Cardiac fibroblast (primary cell): ENCODE results near the gene ASCL1.

Source experiments
- DNase-seq, 2 donors: peaks; one replicate each; pipeline versions ENCODE4 v3.0.0 to v3.0.0-alpha.2; 2010; ENCODE audit warnings: low read depth in 2 of 2
- H3K4me3 ChIP-seq, 2 donors: replicated peaks in 1 of 2; 1 replicate in 1 of 2; 2 replicates in 1 of 2; pipeline ENCODE4 v1.5.1; 2011; ENCODE audit warnings: low read depth in 2 of 2, low read length in 2 of 2, mild to moderate bottlenecking in 2 of 2, moderate library complexity in 1 of 2
- TF ChIP-seq, protein P1 (sequence below): IDR thresholded peaks from one replicate; pipeline ENCODE4 v1.5.1; 2011; ENCODE audit warnings: low read depth, mild to moderate bottlenecking, low read length, inconsistent platforms

ASCL1 gene

DNA sequence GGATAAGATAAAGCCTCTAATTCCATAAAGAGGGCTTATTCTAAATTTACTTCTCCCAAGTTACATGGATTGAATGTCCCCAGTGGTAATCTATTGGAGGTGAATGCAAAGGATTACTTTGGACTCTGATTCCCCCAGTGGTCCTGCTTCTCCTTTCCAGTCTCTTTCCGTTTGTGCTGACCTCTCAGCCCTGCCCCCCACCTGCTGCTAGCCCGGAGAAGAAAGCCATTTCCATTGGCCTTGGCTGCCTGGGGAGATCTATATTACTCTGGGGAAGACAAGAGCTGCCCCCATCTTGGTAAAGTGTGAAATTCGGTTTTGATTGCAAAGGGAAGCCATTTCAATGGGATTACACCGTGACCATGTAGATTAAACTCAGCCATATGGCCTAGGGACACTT lies 13.3 kb downstream of the ASCL1 start:
- DNase-seq: no peak
- no peak overlapping the region for H3K4me3 ChIP-seq
- TF ChIP-seq, protein P1, sequence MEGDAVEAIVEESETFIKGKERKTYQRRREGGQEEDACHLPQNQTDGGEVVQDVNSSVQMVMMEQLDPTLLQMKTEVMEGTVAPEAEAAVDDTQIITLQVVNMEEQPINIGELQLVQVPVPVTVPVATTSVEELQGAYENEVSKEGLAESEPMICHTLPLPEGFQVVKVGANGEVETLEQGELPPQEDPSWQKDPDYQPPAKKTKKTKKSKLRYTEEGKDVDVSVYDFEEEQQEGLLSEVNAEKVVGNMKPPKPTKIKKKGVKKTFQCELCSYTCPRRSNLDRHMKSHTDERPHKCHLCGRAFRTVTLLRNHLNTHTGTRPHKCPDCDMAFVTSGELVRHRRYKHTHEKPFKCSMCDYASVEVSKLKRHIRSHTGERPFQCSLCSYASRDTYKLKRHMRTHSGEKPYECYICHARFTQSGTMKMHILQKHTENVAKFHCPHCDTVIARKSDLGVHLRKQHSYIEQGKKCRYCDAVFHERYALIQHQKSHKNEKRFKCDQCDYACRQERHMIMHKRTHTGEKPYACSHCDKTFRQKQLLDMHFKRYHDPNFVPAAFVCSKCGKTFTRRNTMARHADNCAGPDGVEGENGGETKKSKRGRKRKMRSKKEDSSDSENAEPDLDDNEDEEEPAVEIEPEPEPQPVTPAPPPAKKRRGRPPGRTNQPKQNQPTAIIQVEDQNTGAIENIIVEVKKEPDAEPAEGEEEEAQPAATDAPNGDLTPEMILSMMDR: no peak

DNA sequence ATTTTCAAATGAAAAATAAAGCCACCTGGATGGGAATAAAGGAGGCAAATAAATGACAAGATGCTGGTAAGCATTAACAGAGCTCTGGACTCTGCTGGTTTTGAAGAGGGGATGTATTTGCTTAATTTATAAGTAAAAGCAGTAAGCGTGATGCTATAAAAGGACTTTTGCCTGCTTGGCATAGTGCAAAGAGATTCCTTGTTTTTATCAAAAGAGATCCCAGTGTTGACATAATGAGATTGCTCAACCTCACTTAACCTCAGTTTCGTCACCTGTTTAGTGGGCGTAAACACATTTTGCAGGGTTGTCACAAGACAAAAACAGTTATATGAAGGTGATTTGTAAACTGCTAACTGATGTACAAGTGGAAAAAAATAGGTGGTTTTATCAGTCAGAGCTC lies 13.8 kb downstream of the ASCL1 start:
- DNase-seq: no peak
- no peak overlapping the region for H3K4me3 ChIP-seq
- TF ChIP-seq, protein P1: no peak

DNA sequence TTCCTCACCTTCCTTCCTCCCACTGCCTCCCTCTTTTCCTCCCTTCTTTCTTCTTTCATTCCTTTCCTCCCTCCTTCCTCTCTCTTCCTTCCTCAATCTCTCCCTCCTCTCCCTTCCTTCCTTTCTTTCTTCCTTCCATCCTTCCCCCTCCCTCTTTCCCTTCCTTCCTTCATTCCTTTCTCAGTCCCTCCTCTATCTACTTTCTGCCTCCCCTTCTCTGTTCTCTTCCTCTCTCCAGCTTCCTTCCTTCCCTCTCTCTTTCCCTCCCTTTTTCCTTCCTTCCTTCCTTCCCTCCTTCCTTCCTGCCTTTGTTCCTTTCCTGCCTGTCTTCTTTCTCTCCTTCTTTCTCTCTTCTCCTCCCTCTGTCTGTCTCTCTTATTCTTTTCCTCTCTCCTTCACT lies 16.1 kb downstream of the ASCL1 start:
- no peak for DNase-seq
- TF ChIP-seq, protein P1: no peak
- H3K4me3 ChIP-seq: no peak overlapping the region

DNA sequence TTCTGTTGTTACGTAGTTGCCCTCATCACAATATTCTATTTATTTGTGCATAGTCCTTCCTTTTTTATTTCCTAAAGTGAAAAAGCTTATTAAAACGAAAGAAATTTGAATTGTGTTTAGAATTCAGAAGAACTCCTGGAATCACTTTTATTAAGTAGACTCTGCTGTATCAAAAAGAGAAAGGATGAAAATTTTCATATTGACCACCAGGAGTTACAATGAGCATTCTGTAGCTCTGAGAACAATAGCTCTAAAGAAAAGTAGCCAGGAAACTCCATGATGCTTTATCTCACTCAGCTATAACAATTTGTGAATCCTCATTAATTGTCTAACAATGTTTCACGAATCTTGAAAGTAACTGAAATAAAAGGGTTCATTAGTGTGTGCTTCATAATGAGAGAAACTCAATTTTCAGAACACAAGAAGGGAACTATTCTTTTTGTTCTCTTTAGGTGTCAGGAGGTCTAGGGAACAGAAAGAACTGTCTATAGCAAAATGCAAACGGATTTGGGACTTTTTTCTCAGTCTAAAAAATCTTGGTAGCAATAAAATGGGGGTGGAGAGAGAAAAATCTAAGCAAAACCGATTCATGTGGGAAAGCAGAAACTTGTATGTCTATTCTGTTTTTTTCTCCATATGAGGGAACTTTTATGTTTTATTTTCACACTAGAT lies 19.3 kb downstream of the ASCL1 start:
- DNase-seq: no peak
- H3K4me3 ChIP-seq: no peak overlapping the region
- TF ChIP-seq, protein P1: no peak

DNA sequence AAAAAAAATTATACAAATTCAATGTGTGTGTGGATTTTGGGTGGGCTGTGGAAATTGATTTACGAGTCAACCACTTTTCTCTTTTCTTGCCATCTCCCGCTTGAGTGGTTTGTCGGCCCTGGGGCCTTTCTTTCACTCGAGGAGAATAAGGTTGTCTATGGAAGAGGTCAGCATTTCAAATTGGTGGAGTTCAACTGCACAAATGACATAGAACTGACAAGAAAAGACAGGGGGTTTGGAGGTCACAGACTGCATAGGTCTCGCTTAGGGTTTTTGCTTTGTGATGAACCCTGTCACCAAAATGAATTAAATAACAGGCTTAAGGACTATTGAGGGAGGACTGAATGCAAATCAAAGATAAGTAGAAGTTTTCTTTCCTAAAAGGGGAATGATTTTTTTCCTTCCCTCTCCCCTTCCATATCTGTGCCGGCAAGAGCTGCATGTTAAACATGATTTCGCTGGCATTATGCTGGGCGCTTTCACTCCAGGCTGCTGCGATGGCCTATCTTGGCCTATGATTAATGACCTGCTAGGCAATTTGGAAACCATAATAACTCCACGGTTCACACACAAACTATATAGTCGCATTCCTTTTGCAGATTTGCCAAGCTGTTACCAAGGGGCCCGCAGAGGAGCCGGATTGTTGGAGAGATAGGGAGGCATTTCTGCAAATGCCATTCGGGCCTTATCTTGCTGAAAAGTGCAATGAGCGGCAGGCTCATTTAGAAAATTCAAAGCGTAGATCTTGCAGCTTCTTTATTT lies 20.7 kb downstream of the ASCL1 start:
- no peak overlapping the region for H3K4me3 ChIP-seq
- DNase-seq: no peak
- TF ChIP-seq, protein P1: no peak

DNA sequence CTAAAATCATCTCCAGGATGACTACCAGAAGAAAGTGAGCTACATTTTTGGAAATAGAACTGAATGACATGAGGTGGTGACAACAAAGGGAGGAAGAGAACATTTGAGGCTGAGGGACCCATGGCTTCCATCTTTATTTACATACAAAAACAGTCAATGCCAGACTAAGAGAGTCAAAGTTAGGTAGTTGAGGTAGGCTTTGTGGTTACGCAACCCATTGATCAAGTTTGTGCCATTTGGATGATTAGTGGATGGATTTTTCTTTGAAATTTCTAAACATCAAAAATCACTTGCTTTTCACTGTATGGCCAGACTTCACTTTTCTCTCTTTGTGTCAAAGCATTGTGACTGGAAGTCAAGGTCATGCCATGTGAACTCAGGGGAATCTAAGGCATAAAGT lies 22.9 kb downstream of the ASCL1 start:
- TF ChIP-seq, protein P1: no peak
- no peak for DNase-seq
- H3K4me3 ChIP-seq: no peak overlapping the region
